H1 (cell line): ENCODE results near the gene PRRG1. TPM values are rescaled to one million over a fixed set of nuclear protein-coding genes. Genes with fewer than 3 reads are reported as not detected.

ENCODE experiments used
- ASH2L ChIP-seq: fragments of 200-600, 300-600 bp; sonication (generic); IDR thresholded peaks from one replicate; pipeline ENCODE4 v1.7.1; 2017; ENCODE audit warnings: low read length
- ATF2 ChIP-seq: IDR thresholded peaks from 2 replicates; pipeline ENCODE4 v1.6.1; 2012; ENCODE audit warnings: low read length, inconsistent platforms
- BACH1 ChIP-seq: IDR thresholded peaks from 2 replicates; pipeline ENCODE4 v1.6.1; 2012; ENCODE audit warnings: low read length, improper control_type of control experiment
- E2F6 ChIP-seq: IDR thresholded peaks from 2 replicates; pipeline ENCODE4 v1.6.1; 2012; ENCODE audit warnings: inconsistent platforms
- EGR1 ChIP-seq: IDR thresholded peaks from 2 replicates; pipeline ENCODE4 v1.6.1; 2011; ENCODE audit warnings: low read depth, low read length, borderline replicate concordance
- HDAC2 ChIP-seq, 2 experiments: fragments of 300-600 bp in 1 of 2; sonication (generic) in 1 of 2; IDR thresholded peaks; 2 replicates each; pipeline ENCODE4 v1.6.1; 2011 to 2012; ENCODE audit warnings: low read depth in 2 of 2, low read length in 2 of 2, mild to moderate bottlenecking in 2 of 2, moderate library complexity in 2 of 2, borderline replicate concordance in 1 of 2, inconsistent platforms in 1 of 2
- KDM1A ChIP-seq: fragments of 200-600, 300-600 bp; sonication (generic); IDR thresholded peaks from 2 replicates; pipeline ENCODE4 v1.7.1; 2016; ENCODE audit warnings: mild to moderate bottlenecking, low read length, borderline replicate concordance
- SIRT6 ChIP-seq: IDR thresholded peaks from one replicate; pipeline ENCODE4 v1.7.1; 2012; ENCODE audit warnings: low read length, inconsistent platforms
- TAF1 ChIP-seq: IDR thresholded peaks from 2 replicates; pipeline ENCODE4 v1.6.1; 2011; ENCODE audit warnings: mild to moderate bottlenecking, low read depth, low read length
- TEAD4 ChIP-seq: IDR thresholded peaks from 2 replicates; pipeline ENCODE4 v1.6.1; 2012; ENCODE audit warnings: low read depth, low read length, inconsistent platforms, mixed read lengths
- YY1 ChIP-seq: IDR thresholded peaks from 2 replicates; pipeline ENCODE4 v1.6.1; 2011; ENCODE audit warnings: low read depth, mild to moderate bottlenecking, low read length
- polyA plus RNA-seq, 7 experiments: library from polyadenylated mRNA; depleted of rRNA in 3 of 7; stranded (reverse) in 5 of 7; unstranded in 2 of 7; fragments of >200 nt in 5 of 7; fragments of 200-250 nt in 2 of 7; gene quantifications; 1 replicate in 5 of 7; 2 replicates in 1 of 7; 4 replicates in 1 of 7; pipeline versions ENCODE4 v1.2.1 to v1.2.3, GENCODE V29; 2011 to 2013; ENCODE audit warnings: missing spikeins in 2 of 7, mixed read lengths in 2 of 7
- total RNA-seq: library from RNA; stranded (reverse); fragmentation: NEBNext Ultra II Directional; extraction: Animal tissue kit (Norgen Biotek cat#: 25700); gene quantifications from 2 replicates; pipeline ENCODE4 v1.2.1, GENCODE V29; 2021

Gene PRRG1
- total and polyA plus RNA-seq, 2 of the 8 experiments (the other 6 are each of a cell fraction or from before 2014, with no cell fraction given): 10.2 to 10.5 TPM

- TF ChIP-seq ATF2 (no peak), ASH2L (no peak), TEAD4 (no peak), KDM1A (no peak), E2F6 (no peak), YY1 (no peak), EGR1 (no peak), HDAC2 (IDR thresholded peaks at IDR 0.05; ENCODE audit: borderline replicate concordance in 1 of 2, low read depth in 2 of 2, low read length in 2 of 2) (no peak), SIRT6 (no peak), BACH1 (no peak), TAF1 (no peak)
These were observed 142.5 kb downstream of the PRRG1 start (continued) for GRCh38 chrX:37491686-37492085.
